Upper lobe of left lung (tissue), 6 donors: Measurements from ENCODE around the gene KCNT1. TPM values are rescaled to one million over a fixed set of nuclear protein-coding genes. Genes with fewer than 3 reads are reported as not detected.
A peak's percentile ranks its signal among the peaks of the same experiment; 100 is the strongest.

Source experiments
- ATAC-seq, 2 donors: fragments of 200-7000 bp; cut with Tn5 transposase; one replicate each; pipeline ENCODE4 v1.9.1; 2022; ENCODE audit warnings: mild to moderate bottlenecking in 2 of 2, moderate library complexity in 2 of 2; ENCODE audit not compliant: low FRiP score in 2 of 2
- DNase-seq, 2 donors: peaks; one replicate each; pipeline ENCODE4 v3.0.0-alpha.2; 2019 to 2020
- H3K27ac ChIP-seq, 4 donors: fragments of 200-600 bp; sonication (generic); one replicate each; pipeline ENCODE4 v1.5.1; 2016 to 2019
- H3K27me3 ChIP-seq, 4 donors: fragments of 200-600 bp; sonication (generic); one replicate each; pipeline ENCODE4 v1.5.1; 2017 to 2019
- H3K36me3 ChIP-seq, 4 donors: fragments of 200-600 bp; sonication (generic); one replicate each; pipeline ENCODE4 v1.5.1; 2016 to 2019
- H3K4me1 ChIP-seq, 4 donors: fragments of 200-600 bp; sonication (generic); one replicate each; pipeline ENCODE4 v1.5.1; 2018 to 2019
- H3K4me3 ChIP-seq, 4 donors: fragments of 200-600 bp; sonication (generic); one replicate each; pipeline ENCODE4 v1.5.1; 2017 to 2019; ENCODE audit warnings: mild to moderate bottlenecking in 2 of 4, moderate library complexity in 1 of 4
- H3K9me3 ChIP-seq, 4 donors: fragments of 200-600 bp; sonication (generic); one replicate each; pipeline ENCODE4 v1.5.1; 2018 to 2019
- EP300 ChIP-seq, 4 donors: sonication (generic); formaldehyde crosslinking; IDR thresholded peaks; one replicate each; pipeline ENCODE4 v1.5.1; 2017; ENCODE audit warnings: antibody characterized with exemption in 4 of 4, control low read depth in 2 of 4
- POLR2A ChIP-seq, 4 donors: fragments of 450-650 bp; IDR thresholded peaks; one replicate each; pipeline ENCODE4 v1.5.1; 2016 to 2017; ENCODE audit warnings: antibody characterized with exemption in 4 of 4, mild to moderate bottlenecking in 2 of 4
- POLR2AphosphoS5 ChIP-seq, 2 donors: sonication (generic); formaldehyde crosslinking; IDR thresholded peaks; one replicate each; pipeline ENCODE4 v1.5.1; 2017; ENCODE audit warnings: antibody characterized with exemption in 2 of 2
- WGBS, 2 donors: methylation state at CpG; one replicate each; pipeline ENCODE4 v1.1.5; 2017 to 2018; 5-methylcytosine and 5-hydroxymethylcytosine counted together
- total RNA-seq, 6 donors: library from RNA; depleted of rRNA in 4 of 6; stranded (reverse); fragments of >200 nt in 4 of 6; gene quantifications; one replicate each; pipeline versions ENCODE4 v1.1.0 to v1.2.1, GENCODE V29; 2016 to 2021
- TF ChIP-seq, protein P1 (sequence below), 6 experiments: fragments of 450-650 bp in 4 of 6; fragments of 200-600 bp in 2 of 6; sonication (generic) in 2 of 6; IDR thresholded peaks; one replicate each; pipeline ENCODE4 v1.5.1; 2016 to 2019; ENCODE audit warnings: antibody characterized with exemption in 6 of 6
- donor health status: DM: no; HTN: no; CAD: no; lungs with moderate emphysema.
- donor health status: DM: no; HTN: yes; CAD: no; lungs with severe emphysema.

The KCNT1 gene
- total RNA-seq, 6 donors from 2014 or later: 0.11 to 1.0 (median 0.31) TPM; not detected in 2

DNA sequence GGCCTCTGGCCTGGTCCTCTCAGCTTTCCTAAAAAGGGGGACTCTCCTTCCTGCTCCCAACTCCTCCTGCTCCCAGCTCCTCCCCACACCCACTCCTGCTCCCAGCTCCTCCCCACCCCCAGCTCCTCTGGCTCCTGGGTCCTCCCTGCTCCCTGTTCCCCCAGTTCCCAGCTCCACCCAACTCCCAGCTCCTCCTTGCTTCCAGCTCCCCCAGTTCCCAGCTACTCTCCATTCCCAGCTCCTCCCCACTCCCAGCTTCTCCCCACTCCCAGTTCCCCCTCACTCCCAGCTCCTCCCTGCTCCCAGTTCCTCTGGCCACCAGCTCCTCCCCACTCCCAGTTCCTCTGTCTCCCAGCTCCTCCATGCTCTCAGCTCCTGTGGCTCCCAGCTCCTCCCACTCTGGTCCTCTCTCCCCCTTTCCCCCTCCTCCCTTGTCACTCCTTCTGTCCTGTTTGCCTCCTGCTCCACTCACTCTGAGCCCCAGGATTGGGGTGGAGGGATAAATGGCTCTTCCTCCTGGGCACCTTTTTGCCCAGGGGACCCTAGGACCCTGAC is 75.7 kb downstream of the KCNT1 start:
- Histone ChIP-seq H3K27ac (no peak overlapping the region), H3K9me3 (no peaks in the 10 kb centered on the region), H3K36me3 (no peaks in the 10 kb centered on the region), H3K4me3 (no peak overlapping the region), H3K27me3 (no peaks in the 10 kb centered on the region), H3K4me1 (no peaks in the 10 kb centered on the region)
- ATAC-seq (no peak), DNase-seq (no peak)
- no peak for TF ChIP-seq POLR2A (IDR thresholded peaks at IDR 0.05)
- no peak for TF ChIP-seq POLR2AphosphoS5 (IDR thresholded peaks at IDR 0.05)
- TF ChIP-seq, protein P1, sequence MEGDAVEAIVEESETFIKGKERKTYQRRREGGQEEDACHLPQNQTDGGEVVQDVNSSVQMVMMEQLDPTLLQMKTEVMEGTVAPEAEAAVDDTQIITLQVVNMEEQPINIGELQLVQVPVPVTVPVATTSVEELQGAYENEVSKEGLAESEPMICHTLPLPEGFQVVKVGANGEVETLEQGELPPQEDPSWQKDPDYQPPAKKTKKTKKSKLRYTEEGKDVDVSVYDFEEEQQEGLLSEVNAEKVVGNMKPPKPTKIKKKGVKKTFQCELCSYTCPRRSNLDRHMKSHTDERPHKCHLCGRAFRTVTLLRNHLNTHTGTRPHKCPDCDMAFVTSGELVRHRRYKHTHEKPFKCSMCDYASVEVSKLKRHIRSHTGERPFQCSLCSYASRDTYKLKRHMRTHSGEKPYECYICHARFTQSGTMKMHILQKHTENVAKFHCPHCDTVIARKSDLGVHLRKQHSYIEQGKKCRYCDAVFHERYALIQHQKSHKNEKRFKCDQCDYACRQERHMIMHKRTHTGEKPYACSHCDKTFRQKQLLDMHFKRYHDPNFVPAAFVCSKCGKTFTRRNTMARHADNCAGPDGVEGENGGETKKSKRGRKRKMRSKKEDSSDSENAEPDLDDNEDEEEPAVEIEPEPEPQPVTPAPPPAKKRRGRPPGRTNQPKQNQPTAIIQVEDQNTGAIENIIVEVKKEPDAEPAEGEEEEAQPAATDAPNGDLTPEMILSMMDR (IDR thresholded peaks at IDR 0.05): no peak
- no peak for TF ChIP-seq EP300 (IDR thresholded peaks at IDR 0.05)

DNA sequence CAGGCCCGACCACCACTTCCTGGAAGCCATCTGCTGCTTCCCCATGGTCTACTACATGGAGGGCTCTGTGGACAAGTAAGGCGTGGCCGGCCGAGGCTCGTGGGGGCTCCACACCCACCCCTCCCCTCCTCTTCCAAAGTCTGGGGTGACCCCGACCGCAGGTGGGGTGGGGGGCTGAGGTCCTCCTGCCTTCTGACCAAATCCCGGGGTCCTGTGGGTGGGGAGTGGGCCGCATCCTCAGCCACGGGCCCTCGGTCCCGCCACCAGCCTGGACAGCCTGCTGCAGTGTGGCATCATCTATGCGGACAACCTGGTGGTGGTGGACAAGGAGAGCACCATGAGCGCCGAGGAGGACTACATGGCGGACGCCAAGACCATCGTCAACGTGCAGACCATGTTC is 76.4 kb downstream of the KCNT1 start:
- Histone ChIP-seq H3K4me3 (no peak overlapping the region), H3K4me1 (no peaks in the 10 kb centered on the region), H3K36me3 (no peaks in the 10 kb centered on the region), H3K9me3 (no peaks in the 10 kb centered on the region), H3K27ac (no peak overlapping the region), H3K27me3 (no peaks in the 10 kb centered on the region)
- no peak for TF ChIP-seq POLR2AphosphoS5 (IDR thresholded peaks at IDR 0.05)
- TF ChIP-seq, protein P1 (IDR thresholded peaks at IDR 0.05): no peak
- no peak for TF ChIP-seq EP300 (IDR thresholded peaks at IDR 0.05)
- TF ChIP-seq POLR2A (IDR thresholded peaks at IDR 0.05): no peak
- 90% methylated on average over 11 to 19 of the region's 19 CpGs for WGBS, 2 donors
- ATAC-seq (no peak), DNase-seq (peak in 1 of 2 donors; percentile 74)

DNA sequence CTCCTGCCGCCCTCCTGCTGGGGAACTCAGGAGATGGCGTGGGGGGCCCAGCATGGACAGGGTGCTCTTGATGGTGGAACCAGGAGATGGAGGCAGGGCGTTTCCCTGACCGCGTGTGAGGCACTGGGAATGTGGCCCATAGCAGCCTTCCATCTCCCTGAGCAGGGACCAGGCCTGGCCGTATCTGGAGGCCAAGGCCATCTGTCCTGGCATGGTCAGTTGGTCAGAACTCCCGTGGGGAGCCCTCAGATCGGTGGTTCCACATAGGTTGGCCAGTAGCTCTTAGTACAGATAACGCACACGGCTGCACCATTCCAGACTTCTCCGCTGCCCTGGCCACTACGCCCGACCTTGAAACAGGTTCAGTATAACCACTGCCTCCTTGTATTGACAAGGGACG is 77.6 kb downstream of the KCNT1 start:
- 89 to 91% methylated on average over 12 to 14 of the region's 14 CpGs for WGBS, 2 donors

DNA sequence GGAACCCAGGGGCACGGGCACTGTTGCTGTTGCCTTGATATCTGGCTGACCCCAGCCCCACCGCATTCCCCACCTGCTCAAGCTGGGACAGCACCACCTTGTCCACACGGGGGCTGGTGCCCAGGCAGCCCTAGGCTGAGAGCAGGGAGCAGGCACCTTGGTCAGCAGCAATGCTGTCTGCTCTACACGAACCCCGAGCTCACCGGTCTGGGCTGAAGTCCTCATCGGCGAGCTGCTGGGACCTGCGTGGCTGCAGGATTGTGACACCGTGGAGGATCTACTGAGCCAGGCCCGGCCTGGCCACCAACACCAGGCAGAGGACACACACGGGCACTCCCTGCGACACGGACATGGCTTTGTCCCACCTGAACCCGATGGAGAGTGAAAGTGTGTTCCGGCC is 78.1 kb downstream of the KCNT1 start:
- Histone ChIP-seq H3K4me3 (no peak overlapping the region), H3K9me3 (no peaks in the 10 kb centered on the region), H3K27me3 (no peaks in the 10 kb centered on the region), H3K36me3 (no peaks in the 10 kb centered on the region), H3K4me1 (no peaks in the 10 kb centered on the region), H3K27ac (no peak overlapping the region)
- TF ChIP-seq, protein P1 (IDR thresholded peaks at IDR 0.05): no peak
- no peak for TF ChIP-seq EP300 (IDR thresholded peaks at IDR 0.05)
- TF ChIP-seq POLR2A (IDR thresholded peaks at IDR 0.05): no peak
- no peak for TF ChIP-seq POLR2AphosphoS5 (IDR thresholded peaks at IDR 0.05)
- DNase-seq: peak in 1 of 2 donors; percentile 56
- ATAC-seq: no peak
- 85 to 89% methylated on average over 9 to 14 of the region's 16 CpGs for WGBS, 2 donors

More for the DNA sequence above, 77.6 kb downstream of the KCNT1 start:
- no peaks in the 10 kb centered on the region for H3K9me3 ChIP-seq
- no peaks in the 10 kb centered on the region for H3K27me3 ChIP-seq
- DNase-seq (no peak), ATAC-seq (no peak)
- no peaks in the 10 kb centered on the region for H3K36me3 ChIP-seq
- no peaks in the 10 kb centered on the region for H3K4me1 ChIP-seq
- no peak overlapping the region for H3K27ac ChIP-seq
- no peak overlapping the region for H3K4me3 ChIP-seq
- TF ChIP-seq, protein P1 (IDR thresholded peaks at IDR 0.05): no peak
- no peak for TF ChIP-seq POLR2A (IDR thresholded peaks at IDR 0.05)

DNA sequence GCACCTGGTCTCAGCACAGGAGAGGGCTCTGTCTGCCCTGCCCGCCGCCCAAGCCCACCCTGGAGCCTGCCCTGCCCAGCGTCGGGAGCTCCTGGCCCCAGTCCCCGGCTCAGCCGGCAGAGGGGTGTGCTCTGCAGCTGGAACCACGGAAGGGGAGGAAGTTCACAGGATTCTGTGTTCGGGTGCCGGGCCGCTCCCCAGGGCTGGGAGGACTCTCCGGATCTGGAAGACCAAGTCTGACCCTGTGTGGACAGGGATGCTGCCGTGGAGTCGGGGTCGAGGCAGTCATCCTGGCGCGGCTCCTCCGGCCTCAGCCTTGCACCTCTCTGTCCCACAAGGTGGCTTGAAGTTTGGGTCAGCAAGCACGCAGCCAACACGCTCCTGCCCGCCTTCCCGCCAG is 78.6 kb downstream of the KCNT1 start:
- Histone ChIP-seq H3K27me3 (no peaks in the 10 kb centered on the region), H3K4me3 (no peak overlapping the region), H3K4me1 (no peaks in the 10 kb centered on the region), H3K9me3 (no peaks in the 10 kb centered on the region), H3K27ac (no peak overlapping the region), H3K36me3 (no peaks in the 10 kb centered on the region)
- TF ChIP-seq POLR2A (IDR thresholded peaks at IDR 0.05) (no peak), EP300 (IDR thresholded peaks at IDR 0.05) (no peak), POLR2AphosphoS5 (IDR thresholded peaks at IDR 0.05) (no peak)
- TF ChIP-seq, protein P1 (IDR thresholded peaks at IDR 0.05): no peak
- 75 to 91% methylated on average over 6 to 17 of the region's 21 CpGs for WGBS, 2 donors
- no peak for ATAC-seq
- peak in 1 of 2 donors; percentile 84 for DNase-seq
